ENCODE data around the gene PSPN. TPM values are rescaled to one million over a fixed set of nuclear protein-coding genes. Genes with fewer than 3 reads are reported as not detected.

Gene PSPN
- total and polyA plus RNA-seq, 12 donors = 0.48 to 3.6 (median 1.2) TPM

GRCh38 chr19:6343462-6343861 is 32.3 kb downstream of the PSPN start:
- Histone ChIP-seq H3K27ac (no peak overlapping the region), H3K4me1 (replicated peaks in 1 of 2) (no peaks in the 10 kb centered on the region), H3K36me3 (replicated peaks in 1 of 2) (no peaks in the 10 kb centered on the region), H3K27me3 (no peaks in the 10 kb centered on the region), H3K4me3 (no peak overlapping the region), H3K9me3 (replicated peaks in 1 of 3) (no peaks in the 10 kb centered on the region)
- no peak for DNase-seq
- intact Hi-C loops (cut with DNase I) = no loop called here
- TF ChIP-seq CTCF (IDR thresholded peaks at IDR 0.05) (no peak), POLR2A (IDR thresholded peaks at IDR 0.05) (no peak)
- WGBS, 4 donors = 80 to 100% (median 96%) methylated on average over 1 of the region's 1 CpG

- H3K9me3 ChIP-seq (replicated peaks in 1 of 3) = no peaks in the 10 kb centered on the region
- DNase-seq = no peak
- intact Hi-C loops (cut with DNase I) = no loop called here
- H3K36me3 ChIP-seq (replicated peaks in 1 of 2) = no peaks in the 10 kb centered on the region
- no peak overlapping the region for H3K4me3 ChIP-seq
- 67 to 78% (median 74%) methylated on average over 14 of the region's 14 CpGs for WGBS, 4 donors
- H3K27me3 ChIP-seq = no peaks in the 10 kb centered on the region
- H3K4me1 ChIP-seq (replicated peaks in 1 of 2) = no peaks in the 10 kb centered on the region
- no peak for TF ChIP-seq CTCF (IDR thresholded peaks at IDR 0.05)
- TF ChIP-seq POLR2A (IDR thresholded peaks at IDR 0.05) = no peak
- no peak overlapping the region for H3K27ac ChIP-seq
Measured at GRCh38 chr19:6340493-6341201, 35.1 kb downstream of the PSPN start.

GRCh38 chr19:6334490-6335285 is 41.0 kb downstream of the PSPN start:
- intact Hi-C loops (cut with DNase I) = no loop called here
- Histone ChIP-seq H3K9me3 (replicated peaks in 1 of 3) (no peaks in the 10 kb centered on the region), H3K4me1 (replicated peaks in 1 of 2) (no peaks in the 10 kb centered on the region), H3K27ac (no peak overlapping the region), H3K36me3 (replicated peaks in 1 of 2) (no peaks in the 10 kb centered on the region), H3K27me3 (no peaks in the 10 kb centered on the region), H3K4me3 (no peak overlapping the region)
- WGBS, 4 donors = 79 to 85% (median 84%) methylated on average over 6 of the region's 6 CpGs
- no peak for DNase-seq
- TF ChIP-seq CTCF (IDR thresholded peaks at IDR 0.05) = no peak
- no peak for TF ChIP-seq POLR2A (IDR thresholded peaks at IDR 0.05)

- WGBS, 4 donors = 78 to 85% (median 82%) methylated on average over 15 to 17 of the region's 17 CpGs
- no peaks in the 10 kb centered on the region for H3K9me3 ChIP-seq (replicated peaks in 1 of 3)
- intact Hi-C loops (cut with DNase I) = no loop called here
- H3K27me3 ChIP-seq = no peaks in the 10 kb centered on the region
- no peak within 1 kb of the TSS for H3K27ac ChIP-seq
- H3K4me1 ChIP-seq (replicated peaks in 1 of 2) = no peaks in the 10 kb centered on the region
- no peak for DNase-seq
- TF ChIP-seq CTCF (IDR thresholded peaks at IDR 0.05) = no peak
- H3K4me3 ChIP-seq = no peak within 1 kb of the TSS
- H3K36me3 ChIP-seq (replicated peaks in 1 of 2) = no peaks in the 10 kb centered on the region
Measured at GRCh38 chr19:6333439-6333838, 42.3 kb downstream of the PSPN start, which contains the start of gene ACER1. Gene ACER1, minus strand, starts transcription at chr19:6333612. Its CDS starts 61 bp downstream, at chr19:6333551.

Data from adrenal gland (tissue), 12 donors.